ENCODE results near the gene GAN.

GAN gene, protein sequence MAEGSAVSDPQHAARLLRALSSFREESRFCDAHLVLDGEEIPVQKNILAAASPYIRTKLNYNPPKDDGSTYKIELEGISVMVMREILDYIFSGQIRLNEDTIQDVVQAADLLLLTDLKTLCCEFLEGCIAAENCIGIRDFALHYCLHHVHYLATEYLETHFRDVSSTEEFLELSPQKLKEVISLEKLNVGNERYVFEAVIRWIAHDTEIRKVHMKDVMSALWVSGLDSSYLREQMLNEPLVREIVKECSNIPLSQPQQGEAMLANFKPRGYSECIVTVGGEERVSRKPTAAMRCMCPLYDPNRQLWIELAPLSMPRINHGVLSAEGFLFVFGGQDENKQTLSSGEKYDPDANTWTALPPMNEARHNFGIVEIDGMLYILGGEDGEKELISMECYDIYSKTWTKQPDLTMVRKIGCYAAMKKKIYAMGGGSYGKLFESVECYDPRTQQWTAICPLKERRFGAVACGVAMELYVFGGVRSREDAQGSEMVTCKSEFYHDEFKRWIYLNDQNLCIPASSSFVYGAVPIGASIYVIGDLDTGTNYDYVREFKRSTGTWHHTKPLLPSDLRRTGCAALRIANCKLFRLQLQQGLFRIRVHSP

DNA sequence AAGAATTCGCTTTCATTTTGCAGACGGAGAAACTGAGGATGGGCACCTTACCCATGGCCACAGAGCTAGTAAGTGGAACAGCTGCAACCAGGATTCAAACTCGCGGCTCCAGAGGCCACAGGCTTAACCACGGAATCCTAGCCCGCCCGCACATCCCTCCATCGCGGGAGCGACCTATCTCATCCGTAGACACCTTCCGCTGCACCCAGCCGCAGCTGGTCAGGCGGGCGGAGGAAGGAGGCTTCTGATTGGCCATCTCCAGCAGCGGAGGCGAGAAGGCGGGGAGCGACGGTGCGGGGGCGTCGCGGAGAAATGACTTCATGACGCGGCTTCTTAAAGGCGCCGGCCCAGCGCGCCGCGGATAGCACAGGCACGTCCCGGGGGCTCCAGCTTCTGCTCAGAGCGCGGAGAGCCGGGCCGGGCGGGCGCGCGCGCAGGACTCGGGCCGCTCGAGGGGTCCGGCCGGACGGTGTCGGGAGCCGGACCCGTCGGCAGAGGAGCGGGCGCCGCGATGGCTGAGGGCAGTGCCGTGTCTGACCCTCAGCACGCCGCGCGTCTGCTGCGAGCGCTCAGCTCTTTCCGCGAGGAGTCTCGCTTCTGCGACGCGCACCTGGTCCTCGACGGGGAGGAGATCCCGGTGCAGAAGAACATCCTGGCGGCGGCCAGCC is at the start of gene GAN:
TSS of gene GAN (plus strand) at position 360 of the 668 bp plus-strand sequence. CDS start at position 512, 152 bp downstream.
- peak; percentile 97 for DNase-seq

DNA sequence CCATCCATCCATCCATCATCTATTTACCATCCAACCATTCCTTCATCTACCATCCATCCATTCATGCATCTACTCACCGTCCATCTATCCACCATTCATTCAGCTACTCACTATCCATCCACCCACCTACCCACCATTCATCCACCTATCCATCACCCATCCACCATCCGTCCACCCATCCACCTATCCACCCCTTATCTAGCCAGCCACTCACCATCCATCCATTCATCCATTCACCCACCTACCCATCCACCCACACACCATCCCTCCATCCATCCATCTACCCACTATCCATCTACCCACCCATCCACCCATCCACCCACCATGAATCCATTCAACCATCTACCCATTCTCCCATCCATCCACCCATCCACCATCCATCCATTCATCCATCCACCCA is 49.7 kb upstream of the GAN start:
- DNase-seq, result no peak

DNA sequence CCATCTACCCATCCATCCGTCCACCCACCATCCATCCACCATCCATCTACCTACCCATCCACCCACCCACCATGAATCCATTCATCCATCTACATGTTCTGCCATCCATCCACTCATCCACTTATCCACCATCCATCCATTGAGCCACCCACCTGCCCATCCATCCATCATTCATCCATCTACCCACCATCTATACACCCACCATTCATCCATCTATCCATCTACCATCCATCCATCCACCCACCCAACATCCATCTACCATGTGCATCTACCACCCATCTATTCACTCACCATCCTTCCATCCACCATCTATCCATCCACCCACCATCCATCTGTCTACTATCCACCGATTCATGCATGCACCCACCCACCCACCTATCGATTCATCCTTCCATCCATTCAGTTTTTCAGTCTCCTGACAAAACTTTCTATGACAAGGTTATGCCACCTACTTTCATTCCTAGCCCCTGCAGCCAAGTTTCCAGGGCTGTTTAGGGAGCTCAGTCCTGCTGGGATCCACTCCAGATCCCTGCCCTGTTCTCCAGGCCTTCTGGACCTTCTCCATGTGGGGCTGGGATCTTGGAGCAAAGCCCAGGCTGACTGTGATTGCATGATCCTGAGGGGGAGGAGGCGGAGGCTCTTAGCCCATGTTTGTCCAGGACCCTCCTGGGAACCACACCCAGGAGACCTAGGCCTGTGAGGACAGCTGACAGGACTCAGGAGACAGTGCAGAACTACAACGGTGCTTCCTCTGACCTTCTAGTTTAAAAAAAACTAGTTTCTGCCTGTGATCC is 48.9 kb upstream of the GAN start:
- DNase-seq, result no peak

DNA sequence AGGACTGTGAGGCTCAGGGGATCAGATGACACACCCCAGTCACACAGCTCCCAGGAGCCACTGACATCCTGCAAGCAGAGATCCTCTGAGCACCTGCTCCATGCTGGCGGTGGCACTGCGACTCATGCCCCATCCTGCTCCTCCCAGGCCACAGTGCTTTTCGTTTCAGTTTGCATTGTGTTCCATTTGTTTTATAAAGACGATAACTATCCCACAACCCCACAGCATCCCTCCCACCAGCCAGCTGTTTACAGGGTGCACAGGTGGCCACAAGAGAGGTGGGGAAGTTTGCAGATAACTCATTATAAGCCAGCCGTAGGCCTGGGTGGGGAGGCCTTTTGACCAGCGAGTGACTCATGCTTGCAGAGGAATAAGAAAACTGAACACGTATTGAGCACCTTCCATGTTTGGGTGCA is 48.1 kb upstream of the GAN start:
- no peak for DNase-seq

DNA sequence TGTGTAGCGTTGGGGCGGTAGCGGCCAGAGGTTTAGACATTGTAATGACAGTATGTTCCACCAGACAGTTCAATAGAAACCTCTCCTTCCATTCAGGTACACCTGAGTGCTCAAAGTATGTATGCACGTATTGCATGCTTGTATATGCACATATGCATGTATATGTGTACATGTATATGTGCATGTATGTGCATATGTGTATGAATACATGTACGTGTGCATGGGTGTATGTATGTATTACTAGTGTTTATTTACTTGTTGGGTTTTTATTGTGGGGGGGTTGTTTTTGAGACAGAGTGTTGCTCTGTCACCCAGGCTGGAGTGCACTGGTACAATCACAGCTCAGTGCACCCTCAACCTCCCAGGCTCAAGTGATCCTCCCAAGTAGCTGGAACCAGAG is 46.3 kb upstream of the GAN start:
- DNase-seq, result no peak

DNA sequence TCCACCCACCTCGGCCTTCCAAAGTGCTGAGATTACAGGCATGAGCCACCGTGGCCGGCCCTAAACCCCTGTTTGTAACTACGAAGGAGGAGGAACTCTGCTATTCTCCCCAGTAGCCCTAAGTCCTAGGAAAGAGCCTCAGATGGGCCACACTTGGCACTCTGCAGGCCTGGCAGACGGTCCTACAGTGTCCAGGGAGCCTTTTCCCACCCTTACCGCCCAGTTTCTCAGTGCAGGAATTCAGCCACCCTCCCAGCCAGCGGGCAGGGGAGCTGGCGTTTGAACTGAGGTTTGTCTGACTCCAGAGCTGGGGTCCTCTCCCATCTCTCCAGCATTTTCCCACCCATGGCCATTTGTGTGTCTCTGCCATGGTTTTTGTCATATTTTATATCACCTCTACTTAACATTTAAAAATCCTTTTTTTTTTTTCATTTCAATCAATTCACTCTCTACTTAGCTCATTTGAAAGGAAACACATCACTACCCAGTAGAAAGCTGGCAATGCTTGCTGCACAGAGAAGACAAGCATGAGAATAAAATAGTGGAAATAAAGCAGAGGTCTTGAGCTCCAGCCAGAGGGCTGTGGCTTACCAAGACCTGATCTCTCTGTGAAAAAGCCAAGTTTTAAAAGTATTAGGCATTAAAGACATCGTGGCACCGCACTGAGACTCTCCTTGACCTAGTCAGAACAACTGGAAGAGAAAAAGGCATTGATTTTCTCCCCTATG is 41.4 kb upstream of the GAN start:
- no peak for DNase-seq

DNA sequence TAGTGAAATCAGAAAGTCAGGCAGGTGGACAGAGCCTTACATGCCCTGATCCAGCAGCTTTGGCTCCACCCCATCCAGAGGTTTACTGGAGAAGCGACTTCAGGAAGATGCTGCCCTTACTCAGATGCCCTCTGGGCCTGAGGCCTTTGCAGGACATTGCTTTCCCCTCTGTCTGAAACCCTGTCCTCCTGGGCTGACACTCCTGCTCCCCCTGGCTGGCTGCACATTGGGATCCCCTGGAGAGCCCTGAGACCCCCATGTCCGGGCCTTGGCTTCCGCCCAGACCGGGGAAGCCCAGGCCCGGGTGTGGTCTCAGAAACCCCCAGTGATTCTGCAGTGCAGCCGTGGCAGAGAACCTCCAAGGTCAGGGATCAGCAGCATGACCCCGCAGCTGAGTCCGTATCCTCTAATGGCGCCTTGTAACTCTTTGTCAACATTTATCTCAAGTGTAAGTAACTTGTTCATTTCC is 39.7 kb upstream of the GAN start:
- DNase-seq, result no peak

DNA sequence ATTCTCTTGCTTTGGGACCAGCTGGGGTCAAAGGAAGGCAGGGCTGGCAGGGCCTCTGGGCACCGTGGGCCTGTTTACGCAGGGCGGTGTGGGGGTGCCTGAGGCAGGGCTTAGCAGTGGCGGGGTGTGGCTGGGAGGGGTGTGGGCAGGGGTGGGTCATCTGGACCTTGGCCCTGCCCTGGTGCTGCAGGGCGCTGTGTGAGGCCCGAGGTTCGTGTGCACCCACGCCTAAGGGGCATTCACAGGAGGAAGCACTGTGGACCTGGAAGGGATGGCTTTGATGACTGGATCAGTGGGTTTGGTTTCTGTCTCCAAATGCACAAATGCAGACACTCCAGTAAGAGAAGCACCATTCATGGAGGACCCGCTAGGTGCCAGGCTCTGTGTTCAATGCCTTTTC is 39.0 kb upstream of the GAN start:
- no peak for DNase-seq

DNA sequence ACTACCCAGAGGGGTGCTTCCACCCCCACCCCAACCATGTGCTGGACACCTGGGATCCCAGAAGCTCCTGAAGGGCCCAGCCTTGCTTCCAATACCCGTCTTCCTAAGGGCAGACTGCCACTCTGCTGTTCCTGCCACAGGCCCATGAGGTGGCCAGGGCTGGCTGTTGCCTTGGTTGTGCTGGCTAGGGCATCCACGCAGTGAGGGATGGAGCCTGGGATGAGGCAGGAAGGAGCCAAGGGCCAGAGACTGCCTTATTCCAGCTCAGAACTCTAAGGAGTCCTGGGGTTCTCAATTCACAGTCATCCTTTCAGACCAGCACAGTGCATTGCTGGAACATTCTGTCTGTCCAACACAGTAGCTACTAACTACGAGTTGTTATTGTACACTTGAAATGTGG is 38.4 kb upstream of the GAN start:
- DNase-seq, result no peak

DNA sequence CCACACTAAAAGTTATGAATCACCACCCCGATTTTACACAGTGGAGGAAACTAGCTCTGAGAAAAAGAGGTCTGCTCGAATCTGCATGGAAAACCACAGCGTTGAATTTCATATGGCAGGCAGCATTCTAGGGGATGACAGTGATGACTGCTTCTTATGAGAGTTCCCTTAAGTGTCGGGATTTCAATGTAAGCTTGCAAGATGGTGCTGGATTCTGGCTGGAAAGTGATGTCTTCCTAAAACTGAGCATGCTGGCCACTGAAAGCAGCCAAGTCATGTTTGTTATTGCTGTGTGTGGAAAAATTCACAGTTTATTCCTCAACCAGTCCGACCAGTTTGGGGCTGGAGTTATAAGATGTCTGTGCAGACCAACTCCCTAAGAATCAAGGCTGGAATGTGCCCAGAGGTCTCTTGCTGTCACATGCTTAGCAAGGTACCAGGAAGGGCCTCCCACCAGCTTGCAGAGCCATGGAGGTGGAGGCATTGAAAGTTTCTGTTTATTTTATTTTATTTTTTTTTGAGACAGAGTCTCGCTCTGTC is 37.2 kb upstream of the GAN start:
- DNase-seq, result no peak

DNA sequence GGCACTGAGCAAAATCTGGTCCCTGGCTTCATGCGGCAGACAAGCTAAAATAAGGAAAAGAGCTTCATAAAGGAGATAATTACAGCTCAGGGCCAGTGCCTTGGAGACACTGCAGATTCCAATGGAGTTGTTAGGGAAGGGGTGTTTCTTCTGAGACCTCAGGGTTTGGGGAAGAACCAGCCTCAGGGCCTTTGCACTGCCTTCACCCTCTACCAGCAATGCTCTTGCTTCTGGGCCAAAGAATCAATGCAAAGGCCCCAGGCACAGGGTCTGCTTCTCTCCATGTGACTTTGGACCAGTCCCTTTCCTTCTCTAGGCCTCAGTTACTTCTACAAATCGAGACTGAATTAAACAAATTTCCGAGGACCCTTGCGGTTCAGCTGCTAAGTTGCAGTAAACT is 36.2 kb upstream of the GAN start:
- DNase-seq, result no peak

DNA sequence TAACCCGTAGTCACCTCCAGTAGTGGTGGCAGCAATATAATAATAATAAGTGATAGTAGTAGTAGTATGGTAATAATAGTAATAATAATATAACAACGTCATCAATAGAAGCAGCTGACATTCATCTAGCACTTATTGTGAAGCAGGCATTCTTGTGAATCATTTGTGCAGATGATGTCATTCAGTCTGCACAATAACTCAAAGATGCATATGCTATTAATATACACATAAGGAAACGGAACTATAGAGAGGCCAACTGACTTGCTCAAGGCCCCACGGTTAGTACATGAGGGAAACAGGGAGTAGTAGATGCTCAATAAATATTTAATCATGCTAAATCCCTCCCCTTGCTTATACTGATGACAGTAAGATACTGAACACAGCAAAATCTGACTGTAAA is 35.4 kb upstream of the GAN start:
- no peak for DNase-seq

DNA sequence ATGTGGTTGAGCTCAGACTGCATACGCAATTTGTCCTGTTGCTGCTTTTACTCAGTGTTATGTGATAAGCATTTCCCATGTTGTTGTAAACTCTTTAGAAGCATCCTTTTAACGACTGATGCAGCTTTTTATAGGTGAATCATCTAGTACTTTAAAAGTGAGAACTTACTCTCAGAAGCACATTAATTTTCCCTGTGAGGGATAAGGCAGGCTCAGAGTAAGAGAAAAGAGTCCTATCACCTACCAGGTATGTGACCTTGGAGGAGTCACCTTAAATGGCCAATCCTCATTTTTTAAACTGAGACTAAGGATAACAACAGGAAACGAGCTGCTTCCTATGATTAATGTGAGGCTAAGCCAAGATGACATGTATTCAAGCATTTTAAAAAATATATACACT is 34.4 kb upstream of the GAN start:
- DNase-seq, result no peak

DNA sequence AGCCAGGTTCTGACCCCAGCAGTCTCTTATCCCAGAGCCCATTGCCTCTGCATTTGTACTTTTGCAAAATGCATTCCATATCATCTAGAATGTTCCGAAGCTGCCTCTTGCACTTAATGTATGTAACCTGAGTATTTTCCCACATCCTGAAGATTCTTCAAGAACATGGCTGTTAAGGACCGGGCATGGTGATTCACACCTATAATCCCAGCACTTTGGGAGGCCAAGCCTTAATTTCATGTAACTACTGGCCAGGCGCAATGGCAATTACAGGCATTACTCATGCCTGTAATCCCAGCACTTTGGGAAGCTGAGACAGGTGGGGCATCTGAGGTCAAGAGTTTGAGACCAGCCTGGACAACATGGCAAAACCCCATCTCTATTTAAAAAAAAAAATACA is 31.7 kb upstream of the GAN start:
- DNase-seq, result no peak

DNA sequence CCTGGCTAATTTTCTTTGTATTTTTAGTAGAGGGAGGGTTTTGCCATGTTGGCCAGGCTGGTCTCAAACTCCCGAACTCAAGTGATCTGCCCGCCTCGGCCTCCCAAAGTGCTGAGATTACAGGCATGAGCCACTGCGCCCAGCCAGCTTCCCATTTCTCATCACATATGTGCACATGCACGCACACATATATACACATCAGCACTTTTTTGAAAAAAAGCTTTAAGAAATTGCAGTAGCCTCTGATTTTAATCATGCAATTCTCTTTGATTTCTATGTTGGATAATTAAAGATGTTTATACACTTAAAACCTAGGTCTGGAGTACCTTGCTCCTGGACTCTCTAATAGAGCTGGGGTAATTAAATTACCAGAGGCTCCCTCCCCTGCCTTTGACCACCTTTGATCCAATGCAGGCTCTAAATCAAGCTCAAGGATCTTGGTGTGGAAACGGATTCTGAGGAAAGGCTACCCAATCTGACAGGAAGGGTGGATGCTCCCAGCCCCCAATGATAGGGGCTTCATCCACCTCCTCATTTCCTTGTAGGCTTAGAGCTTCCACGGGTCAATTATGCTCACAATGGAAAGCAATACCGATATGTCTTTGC is 29.7 kb upstream of the GAN start:
- DNase-seq, result peak; percentile 2

DNA sequence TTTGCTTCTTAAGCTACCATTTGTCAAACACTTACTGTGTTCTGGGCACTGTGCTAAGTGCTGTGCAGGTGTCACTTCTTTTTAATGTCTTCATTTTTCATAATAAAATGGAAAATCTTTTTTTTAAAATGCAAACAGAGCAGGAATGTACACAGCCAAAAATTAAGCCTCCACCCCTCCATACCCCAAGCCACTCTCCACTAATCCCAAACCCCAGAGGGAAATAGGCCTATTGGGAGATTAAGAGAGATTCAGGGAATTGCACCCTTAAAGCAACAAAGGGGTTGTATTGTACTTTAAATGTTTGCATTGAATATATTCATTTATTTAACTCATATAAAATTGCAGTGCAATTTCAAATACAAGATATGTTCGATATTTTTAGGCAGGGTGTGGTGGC is 28.6 kb upstream of the GAN start:
- peak; percentile 19 for DNase-seq

DNA sequence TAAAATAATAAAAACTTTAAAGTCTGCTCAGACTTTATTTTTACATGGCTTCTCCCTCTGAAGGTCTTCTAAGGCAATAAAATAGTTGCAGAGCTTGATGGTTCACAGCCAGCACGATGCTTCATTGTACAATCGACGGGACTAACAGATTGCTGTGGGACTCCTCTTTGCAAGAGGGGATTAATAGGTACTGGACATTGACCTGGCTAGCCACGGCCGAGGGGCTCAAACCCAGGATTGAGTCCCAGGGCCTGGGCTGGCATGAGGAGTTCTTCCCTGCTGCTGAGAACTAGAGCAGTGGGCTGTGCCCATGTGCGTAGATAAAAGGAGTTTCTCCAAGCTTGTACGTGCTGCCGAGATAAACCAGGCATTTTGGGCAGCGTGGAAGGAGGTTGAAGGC is 23.6 kb upstream of the GAN start:
- DNase-seq, result no peak

DNA sequence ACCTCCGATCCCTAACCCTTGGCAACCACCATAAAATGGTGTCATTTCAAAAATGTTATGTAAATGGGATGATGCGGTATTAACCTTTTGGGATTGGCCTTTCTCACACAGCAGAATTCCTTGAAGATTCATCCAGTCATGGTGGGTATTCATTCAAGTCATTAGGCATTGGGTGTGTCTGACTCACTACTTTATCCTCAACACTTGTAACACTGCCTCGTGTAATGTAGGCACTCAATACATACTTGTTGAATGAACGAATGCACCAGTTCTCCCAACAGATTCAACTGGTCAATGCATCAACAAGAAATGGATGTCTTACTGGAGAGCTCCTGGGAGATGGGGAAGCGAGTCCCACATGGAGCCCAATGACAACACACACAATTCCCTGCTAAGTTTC is 21.8 kb upstream of the GAN start:
- no peak for DNase-seq

DNA sequence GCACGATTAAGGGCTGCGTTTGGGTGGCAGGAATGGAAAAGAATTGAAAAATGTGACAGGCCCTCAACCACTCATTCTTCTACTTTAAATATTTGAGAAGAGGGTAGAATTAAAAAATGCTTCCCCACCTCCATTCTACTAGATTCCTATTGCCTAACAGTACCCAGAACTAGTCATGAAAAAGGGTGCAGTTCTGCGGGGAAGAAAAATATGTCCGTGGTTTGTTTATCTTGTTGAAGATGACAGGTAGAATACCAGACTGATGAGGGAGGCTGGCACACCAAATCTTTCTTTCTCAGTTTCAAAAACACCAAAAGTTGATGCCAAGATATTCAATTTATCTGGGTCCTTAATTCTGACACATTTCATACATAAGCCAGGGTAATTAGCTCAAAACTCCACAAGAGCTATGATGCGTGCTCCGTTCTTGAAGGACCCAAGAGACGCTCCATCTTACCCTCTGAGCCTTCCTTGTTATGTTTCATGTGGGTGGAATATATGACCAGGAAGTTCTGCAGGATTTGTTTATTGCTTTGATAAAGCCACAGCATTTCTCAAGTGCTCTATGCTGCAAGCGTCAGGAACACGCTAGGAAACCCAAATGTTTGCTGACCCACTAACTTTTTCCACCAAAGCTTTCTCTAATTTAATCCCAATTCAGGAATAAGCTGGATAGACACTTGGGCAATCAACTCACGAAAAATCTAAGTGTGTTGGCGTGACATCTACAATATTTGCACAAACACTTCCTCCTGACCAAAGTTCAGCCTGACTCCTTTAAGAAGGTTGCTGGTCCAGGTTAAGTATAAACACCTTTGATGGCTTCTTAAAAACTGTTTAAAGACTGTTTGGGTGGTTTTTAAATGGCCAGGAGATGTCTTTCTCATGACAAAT is 20.6 kb upstream of the GAN start:
- DNase-seq, result no peak

DNA sequence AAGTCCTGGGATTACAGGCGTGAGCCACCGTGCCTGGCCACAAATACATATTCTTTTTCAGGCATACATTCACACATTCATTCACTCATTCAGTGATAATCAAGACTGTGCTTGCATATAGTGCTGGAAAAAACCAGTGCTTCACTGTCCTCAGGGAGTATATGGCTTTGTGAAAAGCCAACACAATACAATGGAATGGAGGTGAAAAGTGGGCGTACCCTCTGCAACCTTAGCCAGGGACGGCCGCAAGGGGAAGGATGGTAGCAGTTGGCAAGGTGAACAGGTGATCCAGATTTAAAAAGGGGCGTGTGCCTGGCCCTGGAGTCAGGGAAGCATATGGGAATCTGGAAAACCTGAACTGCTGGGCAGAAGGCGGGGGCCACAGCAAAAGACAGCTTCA is 18.1 kb upstream of the GAN start:
- peak; percentile 4 for DNase-seq

DNA sequence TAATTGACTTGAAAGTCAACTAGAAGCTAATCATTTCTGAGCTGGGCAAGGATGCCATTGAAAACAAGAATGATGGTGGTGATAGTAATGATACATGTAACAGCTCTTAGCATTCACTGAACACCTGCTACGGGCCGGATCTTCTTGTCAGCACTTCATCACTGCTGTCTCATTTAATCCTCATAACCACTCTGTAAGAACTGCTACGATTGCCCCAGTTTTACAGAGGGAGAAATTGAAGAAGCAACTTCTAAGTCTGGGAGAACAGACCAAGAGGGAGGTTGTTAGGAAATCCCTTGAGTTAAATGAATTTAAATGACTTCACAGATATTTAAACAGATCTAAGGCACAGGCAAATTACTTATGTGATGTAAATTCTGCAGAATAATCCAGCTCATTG is 7.0 kb upstream of the GAN start:
- DNase-seq, result peak; percentile 27
